ENCODE measurements around the gene CHMP5.
A peak's percentile ranks its signal among the peaks of the same experiment; 100 is the strongest.

Gene CHMP5

GRCh38 chr9:33263131-33264002 is 1.5 kb upstream of the CHMP5 start (continued):
- TF ChIP-seq PPARA (CRISPR knock-in tag; IDR thresholded peaks at IDR 0.05; ENCODE audit: borderline replicate concordance) (no peak), ZFP3 (CRISPR knock-in tag; IDR thresholded peaks at IDR 0.05) (no peak), TSHZ2 (CRISPR knock-in tag; IDR thresholded peaks at IDR 0.05) (no peak), ZNF70 (CRISPR knock-in tag; IDR thresholded peaks at IDR 0.05) (no peak), OSR1 (CRISPR knock-in tag; IDR thresholded peaks at IDR 0.05) (no peak), ZNF8 (CRISPR knock-in tag; IDR thresholded peaks at IDR 0.05) (no peak), ZNF565 (CRISPR knock-in tag; conservative IDR thresholded peaks at IDR 0.05; ENCODE audit: low read depth) (no peak), GLIS3 (CRISPR knock-in tag; IDR thresholded peaks at IDR 0.05) (no peak)

- no peak for TF ChIP-seq TSHZ2 (CRISPR knock-in tag; IDR thresholded peaks at IDR 0.05)
- no peak for TF ChIP-seq ZNF8 (CRISPR knock-in tag; IDR thresholded peaks at IDR 0.05)
- TF ChIP-seq ARNTL (CRISPR knock-in tag; IDR thresholded peaks at IDR 0.05; ENCODE audit: borderline replicate concordance, low read depth): no peak
- no peak for TF ChIP-seq BACH2 (CRISPR knock-in tag; IDR thresholded peaks at IDR 0.05; ENCODE audit: borderline replicate concordance)
- ATAC-seq: peak; percentile 10
These were observed 811 bp upstream of the CHMP5 start for GRCh38 chr9:33264003-33264472.

GRCh38 chr9:33265211-33265865 is 489 bp downstream of the CHMP5 start:
- no peak for ATAC-seq
- TF ChIP-seq TCF4 (CRISPR knock-in tag; IDR thresholded peaks at IDR 0.05; ENCODE audit: borderline replicate concordance) (no peak), TSHZ2 (CRISPR knock-in tag; IDR thresholded peaks at IDR 0.05) (no peak), ZNF70 (CRISPR knock-in tag; IDR thresholded peaks at IDR 0.05) (no peak), ZNF8 (CRISPR knock-in tag; IDR thresholded peaks at IDR 0.05) (no peak), ISL1 (CRISPR knock-in tag; IDR thresholded peaks at IDR 0.05) (no peak), ARNTL (CRISPR knock-in tag; IDR thresholded peaks at IDR 0.05; ENCODE audit: borderline replicate concordance, low read depth) (no peak), CSRNP3 (CRISPR knock-in tag; IDR thresholded peaks at IDR 0.05) (no peak), ZFP30 (CRISPR knock-in tag; IDR thresholded peaks at IDR 0.05) (no peak), ZFP3 (CRISPR knock-in tag; IDR thresholded peaks at IDR 0.05) (no peak), PPARA (CRISPR knock-in tag; IDR thresholded peaks at IDR 0.05; ENCODE audit: borderline replicate concordance) (no peak), TOX (CRISPR knock-in tag; IDR thresholded peaks at IDR 0.05; ENCODE audit: borderline replicate concordance) (no peak), ZNF565 (CRISPR knock-in tag; conservative IDR thresholded peaks at IDR 0.05; ENCODE audit: low read depth) (no peak), OSR1 (CRISPR knock-in tag; IDR thresholded peaks at IDR 0.05) (no peak), ESRRG (CRISPR knock-in tag; IDR thresholded peaks at IDR 0.05) (no peak), CSDC2 (CRISPR knock-in tag; IDR thresholded peaks at IDR 0.05) (no peak)
